Measurements from ENCODE around the gene GPR17.

GPR17 gene

GRCh38 chr2:127695491-127696472 is 49.8 kb downstream of the GPR17 start:
- DNase-seq: peak; percentile 51

GRCh38 chr2:127697482-127698180 is 51.7 kb downstream of the GPR17 start:
- no peak for DNase-seq

GRCh38 chr2:127698553-127699355 is 52.8 kb downstream of the GPR17 start:
- DNase-seq: no peak

- DNase-seq: peak; percentile 23
Observed at GRCh38 chr2:127700527-127701192, 54.7 kb downstream of the GPR17 start.

- DNase-seq: peak; percentile 94
Observed at GRCh38 chr2:127701193-127701650, 55.3 kb downstream of the GPR17 start, which contains the start of gene SFT2D3. Gene SFT2D3 (plus strand): TSS chr2:127701497. CDS start chr2:127701529, 32 bp downstream.

GRCh38 chr2:127701651-127702394 is 55.9 kb downstream of the GPR17 start:
- peak; percentile 81 for DNase-seq

Data from stimulated activated CD4-positive, alpha-beta T cell treated with anti-CD3 and anti-CD28 coated beads, Interleukin-1b, Interleukin-23, amount 100 ng/mL, for 48 hours (primary cell).